Measurements from ENCODE around the gene KIT. TPM values are rescaled to one million over a fixed set of nuclear protein-coding genes. Genes with fewer than 3 reads are reported as not detected.

The KIT gene
- total and polyA plus RNA-seq, 2 donors from 2014 or later: 7.7 to 38.1 TPM

DNA sequence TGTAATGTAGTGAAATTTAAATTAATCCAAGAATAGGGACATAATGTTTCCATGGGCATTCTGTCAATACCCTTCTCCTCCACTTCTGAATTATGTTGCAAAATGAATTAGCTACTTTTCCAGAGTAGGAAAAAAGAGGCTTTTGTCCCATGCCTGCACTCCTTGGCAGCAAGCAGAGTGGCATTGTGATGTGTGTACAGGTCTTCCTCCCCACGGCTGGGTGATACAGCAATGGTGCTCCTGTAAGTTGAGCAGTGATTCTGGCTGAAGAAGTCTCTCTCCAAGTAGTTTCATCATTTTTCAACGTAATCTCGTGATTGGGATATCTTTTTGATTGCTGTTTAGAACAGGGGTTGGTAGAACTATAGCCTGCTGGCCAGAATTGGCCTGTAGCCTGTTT is 59.9 kb downstream of the KIT start:
- Histone ChIP-seq H3K27ac (ENCODE audit: low read depth in 2 of 2, low read length in 2 of 2) (no peak overlapping the region), H3K4me3 (ENCODE audit: low read length in 3 of 3) (no peak overlapping the region), H3K36me3 (ENCODE audit: control insufficient read depth in 2 of 3, insufficient read depth in 3 of 3, low read length in 3 of 3) (no peaks in the 10 kb centered on the region), H3K9me3 (ENCODE audit: control insufficient read depth in 2 of 3, insufficient read depth in 1 of 3, low read length in 3 of 3) (no peaks in the 10 kb centered on the region), H3K4me1 (ENCODE audit: control insufficient read depth in 2 of 3, insufficient read depth in 2 of 3, low read depth in 1 of 3, low read length in 3 of 3) (no peaks in the 10 kb centered on the region), H3K9ac (ENCODE audit: low read length in 3 of 3) (no peak overlapping the region), H3K27me3 (ENCODE audit: control insufficient read depth, insufficient read depth, low read length) (no peaks in the 10 kb centered on the region)
- no peak for DNase-seq
- intact Hi-C loops (cut with DNase I): no loop called here
- TF ChIP-seq, protein P1, sequence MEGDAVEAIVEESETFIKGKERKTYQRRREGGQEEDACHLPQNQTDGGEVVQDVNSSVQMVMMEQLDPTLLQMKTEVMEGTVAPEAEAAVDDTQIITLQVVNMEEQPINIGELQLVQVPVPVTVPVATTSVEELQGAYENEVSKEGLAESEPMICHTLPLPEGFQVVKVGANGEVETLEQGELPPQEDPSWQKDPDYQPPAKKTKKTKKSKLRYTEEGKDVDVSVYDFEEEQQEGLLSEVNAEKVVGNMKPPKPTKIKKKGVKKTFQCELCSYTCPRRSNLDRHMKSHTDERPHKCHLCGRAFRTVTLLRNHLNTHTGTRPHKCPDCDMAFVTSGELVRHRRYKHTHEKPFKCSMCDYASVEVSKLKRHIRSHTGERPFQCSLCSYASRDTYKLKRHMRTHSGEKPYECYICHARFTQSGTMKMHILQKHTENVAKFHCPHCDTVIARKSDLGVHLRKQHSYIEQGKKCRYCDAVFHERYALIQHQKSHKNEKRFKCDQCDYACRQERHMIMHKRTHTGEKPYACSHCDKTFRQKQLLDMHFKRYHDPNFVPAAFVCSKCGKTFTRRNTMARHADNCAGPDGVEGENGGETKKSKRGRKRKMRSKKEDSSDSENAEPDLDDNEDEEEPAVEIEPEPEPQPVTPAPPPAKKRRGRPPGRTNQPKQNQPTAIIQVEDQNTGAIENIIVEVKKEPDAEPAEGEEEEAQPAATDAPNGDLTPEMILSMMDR (IDR thresholded peaks at IDR 0.05; ENCODE audit: borderline replicate concordance, extremely low read depth, insufficient read depth): no peak
- FAIRE-seq: no peak

DNA sequence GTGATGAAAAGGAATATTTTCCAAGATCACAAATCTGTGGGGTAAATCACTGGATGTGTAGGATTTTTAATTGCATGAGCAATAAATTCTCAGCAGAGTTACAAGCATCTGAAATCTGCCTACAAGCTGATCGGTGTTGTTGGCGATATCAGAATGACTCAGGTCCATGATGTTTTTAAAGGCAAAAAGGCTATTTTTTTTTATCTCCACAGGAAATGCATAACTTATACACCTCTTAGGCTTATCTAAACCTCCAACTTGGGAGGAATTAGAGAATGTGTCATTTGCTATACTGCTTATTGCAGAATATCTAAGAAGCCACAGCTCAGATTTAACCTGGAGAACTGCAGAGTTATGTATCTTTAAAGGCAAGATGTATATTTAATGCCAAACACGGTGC is 61.6 kb downstream of the KIT start:
- Histone ChIP-seq H3K36me3 (ENCODE audit: control insufficient read depth in 2 of 3, insufficient read depth in 3 of 3, low read length in 3 of 3) (no peaks in the 10 kb centered on the region), H3K9me3 (ENCODE audit: control insufficient read depth in 2 of 3, insufficient read depth in 1 of 3, low read length in 3 of 3) (no peaks in the 10 kb centered on the region), H3K27me3 (ENCODE audit: control insufficient read depth, insufficient read depth, low read length) (no peaks in the 10 kb centered on the region), H3K27ac (ENCODE audit: low read depth in 2 of 2, low read length in 2 of 2) (no peak overlapping the region), H3K9ac (ENCODE audit: low read length in 3 of 3) (no peak overlapping the region), H3K4me1 (ENCODE audit: control insufficient read depth in 2 of 3, insufficient read depth in 2 of 3, low read depth in 1 of 3, low read length in 3 of 3) (no peaks in the 10 kb centered on the region), H3K4me3 (ENCODE audit: low read length in 3 of 3) (no peak overlapping the region)
- TF ChIP-seq, protein P1 (IDR thresholded peaks at IDR 0.05; ENCODE audit: borderline replicate concordance, extremely low read depth, insufficient read depth): no peak
- DNase-seq: no peak
- intact Hi-C loops (cut with DNase I): no loop called here
- no peak for FAIRE-seq

DNA sequence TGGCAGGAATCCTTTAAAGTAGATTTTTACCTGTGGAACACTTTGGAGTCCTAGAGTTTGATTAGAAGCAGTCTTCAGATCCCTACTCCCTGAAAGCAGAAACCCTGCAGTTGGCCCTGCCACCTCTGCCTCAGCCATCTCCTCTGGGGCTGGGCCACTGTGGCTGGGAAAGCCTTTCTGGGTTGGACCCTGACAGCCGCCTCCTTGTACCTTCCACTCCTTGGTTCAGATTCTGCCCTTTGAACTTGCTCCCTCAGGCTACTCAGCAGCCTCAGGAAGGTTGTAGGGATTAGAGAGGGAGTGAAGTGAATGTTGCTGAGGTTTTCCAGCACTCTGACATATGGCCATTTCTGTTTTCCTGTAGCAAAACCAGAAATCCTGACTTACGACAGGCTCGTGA is 65.5 kb downstream of the KIT start:
- TF ChIP-seq, protein P1 (IDR thresholded peaks at IDR 0.05; ENCODE audit: borderline replicate concordance, extremely low read depth, insufficient read depth): no peak

DNA sequence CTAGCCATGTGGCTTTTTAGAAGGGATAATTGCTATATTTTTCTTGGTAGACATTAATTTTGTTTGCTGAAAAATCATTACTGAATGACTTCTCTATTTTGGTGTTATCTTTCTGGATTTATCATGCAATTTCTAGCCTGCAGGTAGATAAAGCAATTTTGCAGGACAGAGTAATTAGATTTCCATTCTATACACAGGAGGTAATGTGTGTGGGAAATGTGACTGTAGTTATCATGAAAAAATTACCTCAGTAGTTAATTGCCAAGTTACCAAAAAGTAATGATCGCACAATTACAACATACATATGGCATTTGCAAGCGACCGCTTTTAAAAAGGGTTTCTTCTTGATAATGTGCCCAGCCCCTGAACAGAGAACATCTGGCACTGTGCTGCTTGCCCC is 66.1 kb downstream of the KIT start:
- intact Hi-C loops (cut with DNase I): no loop called here
- H3K36me3 ChIP-seq (ENCODE audit: control insufficient read depth in 2 of 3, insufficient read depth in 3 of 3, low read length in 3 of 3): no peaks in the 10 kb centered on the region
- no peaks in the 10 kb centered on the region for H3K9me3 ChIP-seq (ENCODE audit: control insufficient read depth in 2 of 3, insufficient read depth in 1 of 3, low read length in 3 of 3)
- no peak overlapping the region for H3K4me3 ChIP-seq (ENCODE audit: low read length in 3 of 3)
- no peak for DNase-seq
- TF ChIP-seq, protein P1 (IDR thresholded peaks at IDR 0.05; ENCODE audit: borderline replicate concordance, extremely low read depth, insufficient read depth): no peak
- H3K27ac ChIP-seq (ENCODE audit: low read depth in 2 of 2, low read length in 2 of 2): no peak overlapping the region
- peaks cover 0 to 1% (median 0%) of the 10 kb centered on the region in 3 donors for H3K4me1 ChIP-seq (ENCODE audit: control insufficient read depth in 2 of 3, insufficient read depth in 2 of 3, low read depth in 1 of 3, low read length in 3 of 3)
- H3K9ac ChIP-seq (ENCODE audit: low read length in 3 of 3): no peak overlapping the region
- no peaks in the 10 kb centered on the region for H3K27me3 ChIP-seq (ENCODE audit: control insufficient read depth, insufficient read depth, low read length)
- FAIRE-seq: no peak

More for the DNA sequence above, 65.5 kb downstream of the KIT start:
- intact Hi-C loops (cut with DNase I): no loop called here
- Histone ChIP-seq H3K4me1 (ENCODE audit: control insufficient read depth in 2 of 3, insufficient read depth in 2 of 3, low read depth in 1 of 3, low read length in 3 of 3) (no peaks in the 10 kb centered on the region), H3K9me3 (ENCODE audit: control insufficient read depth in 2 of 3, insufficient read depth in 1 of 3, low read length in 3 of 3) (no peaks in the 10 kb centered on the region), H3K27me3 (ENCODE audit: control insufficient read depth, insufficient read depth, low read length) (no peaks in the 10 kb centered on the region), H3K36me3 (ENCODE audit: control insufficient read depth in 2 of 3, insufficient read depth in 3 of 3, low read length in 3 of 3) (no peaks in the 10 kb centered on the region), H3K9ac (ENCODE audit: low read length in 3 of 3) (no peak overlapping the region), H3K27ac (ENCODE audit: low read depth in 2 of 2, low read length in 2 of 2) (no peak overlapping the region), H3K4me3 (ENCODE audit: low read length in 3 of 3) (no peak overlapping the region)
- DNase-seq (peak in 1 of 5 donors; percentile 10), FAIRE-seq (no peak)
